MM.1S (cell line): ENCODE data around the gene LRRC3B.

Source experiments
- DNase-seq: peaks from one replicate; pipeline ENCODE4 v3.0.0-alpha.2; 2015
- H2AFZ ChIP-seq: fragments of 300-600 bp; sonication (generic); 2 replicates; pipeline ENCODE4 v1.6.0; 2016; ENCODE audit warnings: antibody characterized with exemption, low read length
- H3F3A ChIP-seq: fragments of 300-600 bp; sonication (generic); 2 replicates; pipeline ENCODE4 v1.6.1; 2016; ENCODE audit warnings: mild to moderate bottlenecking, antibody characterized with exemption, low read length, moderate library complexity, mixed read lengths; ENCODE audit not compliant: insufficient read depth
- H3K27ac ChIP-seq: fragments of 300-600 bp; sonication (generic); 2 replicates; pipeline ENCODE4 v1.5.1; 2016; ENCODE audit warnings: mild to moderate bottlenecking, low read length
- H3K27me3 ChIP-seq: fragments of 300-600 bp; sonication (generic); replicated peaks from 2 replicates; pipeline ENCODE4 v1.6.0; 2016; ENCODE audit warnings: low read length; ENCODE audit not compliant: insufficient read depth
- H3K36me3 ChIP-seq: fragments of 300-600 bp; sonication (generic); replicated peaks from 2 replicates; pipeline ENCODE4 v1.6.1; 2016; ENCODE audit warnings: mild to moderate bottlenecking, low read length, mixed read lengths; ENCODE audit not compliant: insufficient read depth
- H3K4me1 ChIP-seq: fragments of 300-600 bp; sonication (generic); 2 replicates; pipeline ENCODE4 v1.6.1; 2016; ENCODE audit warnings: low read length, mixed read lengths
- H3K4me2 ChIP-seq: fragments of 300-600 bp; sonication (generic); 2 replicates; pipeline ENCODE4 v1.6.0; 2016; ENCODE audit warnings: low read depth, low read length
- H3K4me3 ChIP-seq: fragments of 300-600 bp; sonication (generic); 2 replicates; pipeline ENCODE4 v1.5.1; 2016; ENCODE audit warnings: low read length, mixed read lengths
- H3K79me2 ChIP-seq: fragments of 300-600 bp; sonication (generic); 2 replicates; pipeline ENCODE4 v1.6.1; 2016; ENCODE audit warnings: mixed run types, low read length, mixed read lengths
- H3K9ac ChIP-seq: fragments of 300-600 bp; sonication (generic); 2 replicates; pipeline ENCODE4 v1.6.1; 2016; ENCODE audit warnings: low read length, mixed read lengths
- H3K9me2 ChIP-seq: fragments of 300-600 bp; sonication (generic); replicated peaks from 2 replicates; pipeline ENCODE4 v1.6.1; 2016; ENCODE audit warnings: mild to moderate bottlenecking, low read length, mixed read lengths; ENCODE audit not compliant: insufficient read depth
- H3K9me3 ChIP-seq: fragments of 300-600 bp; sonication (generic); replicated peaks from 2 replicates; pipeline ENCODE4 v1.6.1; 2016; ENCODE audit warnings: mild to moderate bottlenecking, low read length, mixed read lengths; ENCODE audit not compliant: insufficient read depth
- H4K20me1 ChIP-seq: fragments of 300-600 bp; sonication (generic); 2 replicates; pipeline ENCODE4 v1.6.1; 2016; ENCODE audit warnings: mild to moderate bottlenecking, low read length, moderate library complexity, mixed read lengths; ENCODE audit not compliant: insufficient read depth
- EZH2 ChIP-seq: fragments of 300-600 bp; sonication (generic); optimal IDR thresholded peaks from 2 replicates; pipeline ENCODE3; 2017; ENCODE audit warnings: low read depth, mild to moderate bottlenecking, antibody characterized with exemption, low read length, mixed read lengths
- EZH2phosphoT487 ChIP-seq: fragments of 300-600 bp; sonication (generic); IDR thresholded peaks from 2 replicates; pipeline ENCODE4 v1.6.1; 2018; ENCODE audit warnings: antibody characterized with exemption, low read length
- TF ChIP-seq, protein P1 (sequence below): fragments of 300-600 bp; sonication (generic); IDR thresholded peaks from 2 replicates; pipeline ENCODE4 v1.5.1; 2016; ENCODE audit warnings: antibody characterized with exemption, low read length, mixed read lengths

Gene LRRC3B

DNA sequence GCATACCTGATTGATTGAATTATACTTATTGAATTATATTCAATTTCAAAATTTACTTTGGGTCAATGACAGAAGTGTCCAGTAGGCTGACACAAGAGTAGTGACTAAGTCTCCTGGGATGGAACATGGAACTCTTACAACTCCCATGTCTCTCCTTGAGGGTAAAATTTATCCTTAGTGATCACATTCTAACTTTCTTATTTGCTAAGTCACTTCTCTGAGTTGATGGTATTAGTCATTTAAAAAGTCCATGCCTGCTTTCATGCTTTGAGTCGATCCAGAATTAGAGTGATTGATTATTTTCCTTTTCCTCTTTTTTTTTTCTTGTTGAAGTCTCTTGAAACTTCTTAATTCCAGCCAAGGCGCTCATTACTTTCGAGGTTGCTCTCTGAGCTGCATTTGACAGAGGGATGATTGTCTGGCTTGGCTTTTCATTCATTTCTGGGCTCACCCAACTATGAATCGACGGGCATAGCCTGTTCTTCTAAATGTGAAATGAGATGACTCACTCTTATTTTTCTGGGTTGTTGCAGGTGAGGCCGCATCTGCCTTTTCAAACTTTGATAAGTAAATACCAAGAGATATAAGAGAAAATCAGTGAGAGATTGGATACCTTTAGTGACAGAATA, 34.9 kb downstream of the LRRC3B start:
- Histone ChIP-seq H3K36me3 (no peaks in the 10 kb centered on the region), H3K9ac (no peak overlapping the region), H4K20me1 (no peaks in the 10 kb centered on the region), H3K79me2 (no peaks in the 10 kb centered on the region), H3K4me1 (no peaks in the 10 kb centered on the region), H3K27me3 (no peaks in the 10 kb centered on the region), H2AFZ (no peak overlapping the region), H3K4me2 (no peak overlapping the region), H3K9me2 (no peaks in the 10 kb centered on the region), H3K4me3 (no peak overlapping the region), H3K27ac (no peak overlapping the region), H3F3A (no peaks in the 10 kb centered on the region), H3K9me3 (no peaks in the 10 kb centered on the region)
- DNase-seq, result no peak
- TF ChIP-seq, protein P1, sequence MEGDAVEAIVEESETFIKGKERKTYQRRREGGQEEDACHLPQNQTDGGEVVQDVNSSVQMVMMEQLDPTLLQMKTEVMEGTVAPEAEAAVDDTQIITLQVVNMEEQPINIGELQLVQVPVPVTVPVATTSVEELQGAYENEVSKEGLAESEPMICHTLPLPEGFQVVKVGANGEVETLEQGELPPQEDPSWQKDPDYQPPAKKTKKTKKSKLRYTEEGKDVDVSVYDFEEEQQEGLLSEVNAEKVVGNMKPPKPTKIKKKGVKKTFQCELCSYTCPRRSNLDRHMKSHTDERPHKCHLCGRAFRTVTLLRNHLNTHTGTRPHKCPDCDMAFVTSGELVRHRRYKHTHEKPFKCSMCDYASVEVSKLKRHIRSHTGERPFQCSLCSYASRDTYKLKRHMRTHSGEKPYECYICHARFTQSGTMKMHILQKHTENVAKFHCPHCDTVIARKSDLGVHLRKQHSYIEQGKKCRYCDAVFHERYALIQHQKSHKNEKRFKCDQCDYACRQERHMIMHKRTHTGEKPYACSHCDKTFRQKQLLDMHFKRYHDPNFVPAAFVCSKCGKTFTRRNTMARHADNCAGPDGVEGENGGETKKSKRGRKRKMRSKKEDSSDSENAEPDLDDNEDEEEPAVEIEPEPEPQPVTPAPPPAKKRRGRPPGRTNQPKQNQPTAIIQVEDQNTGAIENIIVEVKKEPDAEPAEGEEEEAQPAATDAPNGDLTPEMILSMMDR, result no peak
- TF ChIP-seq EZH2 (no peak), EZH2phosphoT487 (no peak)

DNA sequence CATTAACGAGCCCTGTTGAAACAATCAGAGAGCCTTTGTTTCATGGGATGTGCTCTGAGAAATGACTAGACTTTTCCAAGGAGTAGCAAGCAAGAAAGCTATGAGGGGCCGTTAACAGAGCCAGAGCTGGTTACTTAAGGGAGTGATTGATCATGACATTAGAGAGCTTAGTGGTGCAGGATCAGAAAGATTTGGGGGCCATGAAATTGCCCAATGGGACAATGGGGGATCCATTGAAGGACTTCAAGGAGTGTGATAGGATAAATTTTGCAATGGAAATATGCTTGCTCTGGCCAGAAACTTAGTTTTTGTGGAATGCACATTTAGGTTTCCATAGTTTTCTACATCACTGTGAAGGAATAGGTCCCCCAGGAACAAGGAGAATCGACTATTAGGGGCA, 45.6 kb downstream of the LRRC3B start:
- H2AFZ ChIP-seq, result no peak overlapping the region
- no peaks in the 10 kb centered on the region for H3K4me1 ChIP-seq
- DNase-seq, result no peak
- H3K27ac ChIP-seq, result no peak overlapping the region
- H3K9me2 ChIP-seq, result no peaks in the 10 kb centered on the region
- no peak overlapping the region for H3K4me2 ChIP-seq
- no peaks in the 10 kb centered on the region for H3K27me3 ChIP-seq
- TF ChIP-seq EZH2, result no peak
- TF ChIP-seq, protein P1, result no peak
- no peak for TF ChIP-seq EZH2phosphoT487
- H3F3A ChIP-seq, result no peaks in the 10 kb centered on the region
- H3K36me3 ChIP-seq, result no peaks in the 10 kb centered on the region
- no peaks in the 10 kb centered on the region for H4K20me1 ChIP-seq
- no peaks in the 10 kb centered on the region for H3K79me2 ChIP-seq
- no peak overlapping the region for H3K4me3 ChIP-seq
- no peak overlapping the region for H3K9ac ChIP-seq
- no peaks in the 10 kb centered on the region for H3K9me3 ChIP-seq

DNA sequence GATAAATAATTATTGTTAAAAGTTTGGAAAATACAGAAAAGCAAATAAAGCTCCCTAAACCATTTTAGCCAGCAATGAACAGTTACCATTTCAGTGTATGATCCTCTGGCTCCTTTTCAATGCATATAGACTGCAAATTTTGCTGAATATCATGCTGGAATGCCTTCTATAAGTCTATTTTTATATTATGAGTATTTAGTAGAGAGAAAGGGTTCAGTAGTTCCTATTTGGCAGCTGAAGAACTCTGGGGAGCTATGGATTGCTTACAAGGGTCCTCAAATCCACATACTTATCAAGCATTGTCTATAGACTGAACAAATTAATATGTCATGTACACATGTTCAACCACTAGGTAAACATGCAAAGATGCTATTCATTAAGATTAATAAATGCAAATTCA, 46.1 kb downstream of the LRRC3B start:
- no peak overlapping the region for H3K4me3 ChIP-seq
- H3F3A ChIP-seq, result no peaks in the 10 kb centered on the region
- H3K4me2 ChIP-seq, result no peak overlapping the region
- no peaks in the 10 kb centered on the region for H3K79me2 ChIP-seq
- no peaks in the 10 kb centered on the region for H3K36me3 ChIP-seq
- TF ChIP-seq, protein P1, result no peak
- no peak for TF ChIP-seq EZH2
- no peak for TF ChIP-seq EZH2phosphoT487
- no peaks in the 10 kb centered on the region for H3K9me2 ChIP-seq
- no peak overlapping the region for H3K9ac ChIP-seq
- H4K20me1 ChIP-seq, result no peaks in the 10 kb centered on the region
- H3K4me1 ChIP-seq, result no peaks in the 10 kb centered on the region
- H3K9me3 ChIP-seq, result no peaks in the 10 kb centered on the region
- no peak for DNase-seq
- no peaks in the 10 kb centered on the region for H3K27me3 ChIP-seq
- H3K27ac ChIP-seq, result no peak overlapping the region
- no peak overlapping the region for H2AFZ ChIP-seq
